HG03378 (cell line): ENCODE data around the gene RGS13.

Experiments used
- ATAC-seq: cut with Tn5 transposase; IDR thresholded peaks from one replicate; pipeline ENCODE4 v1.9.1; 2021; ENCODE audit warnings: mild to moderate bottlenecking, moderate library complexity; ENCODE audit not compliant: unreplicated experiment

RGS13 gene

GRCh38 chr1:192635939-192636338, at the start of gene RGS13:
RGS13 (plus strand) TSS chr1:192636147; CDS start chr1:192644335, 8,188 bp downstream.
- no peak for ATAC-seq

- ATAC-seq, result no peak
Measured at GRCh38 chr1:192587386-192588266, 48.3 kb upstream of the RGS13 start.

- no peak for ATAC-seq
Measured at GRCh38 chr1:192588546-192588945, 47.4 kb upstream of the RGS13 start.

- ATAC-seq, result no peak
Measured at GRCh38 chr1:192589813-192590212, 46.1 kb upstream of the RGS13 start.

- ATAC-seq, result no peak
Measured at GRCh38 chr1:192592517-192592916, 43.4 kb upstream of the RGS13 start.

GRCh38 chr1:192592981-192593708, 42.8 kb upstream of the RGS13 start:
- ATAC-seq, result no peak

GRCh38 chr1:192595299-192595698, 40.6 kb upstream of the RGS13 start:
- no peak for ATAC-seq

- ATAC-seq, result no peak
Measured at GRCh38 chr1:192598589-192598988, 37.4 kb upstream of the RGS13 start.

GRCh38 chr1:192600275-192600674, 35.7 kb upstream of the RGS13 start:
- ATAC-seq, result no peak

- peak; percentile 61 for ATAC-seq
Measured at GRCh38 chr1:192601143-192601542, 34.8 kb upstream of the RGS13 start.

- peak; percentile 47 for ATAC-seq
Measured at GRCh38 chr1:192601567-192601966, 34.4 kb upstream of the RGS13 start.

- ATAC-seq, result no peak
Measured at GRCh38 chr1:192602757-192603156, 33.2 kb upstream of the RGS13 start.

- ATAC-seq, result no peak
Measured at GRCh38 chr1:192603218-192603787, 32.6 kb upstream of the RGS13 start.

GRCh38 chr1:192604979-192605620, 30.8 kb upstream of the RGS13 start:
- ATAC-seq, result peak; percentile 37

GRCh38 chr1:192608671-192609070, 27.3 kb upstream of the RGS13 start:
- no peak for ATAC-seq

- peak; percentile 97 for ATAC-seq
Measured at GRCh38 chr1:192609110-192610079, 26.6 kb upstream of the RGS13 start.

- ATAC-seq, result no peak
Measured at GRCh38 chr1:192610112-192610889, 25.6 kb upstream of the RGS13 start.

GRCh38 chr1:192615055-192615454, 20.9 kb upstream of the RGS13 start:
- ATAC-seq, result peak; percentile 69

GRCh38 chr1:192620071-192620635, 15.8 kb upstream of the RGS13 start:
- ATAC-seq, result no peak
